ENCODE results near the gene BRPF1.

DNA sequence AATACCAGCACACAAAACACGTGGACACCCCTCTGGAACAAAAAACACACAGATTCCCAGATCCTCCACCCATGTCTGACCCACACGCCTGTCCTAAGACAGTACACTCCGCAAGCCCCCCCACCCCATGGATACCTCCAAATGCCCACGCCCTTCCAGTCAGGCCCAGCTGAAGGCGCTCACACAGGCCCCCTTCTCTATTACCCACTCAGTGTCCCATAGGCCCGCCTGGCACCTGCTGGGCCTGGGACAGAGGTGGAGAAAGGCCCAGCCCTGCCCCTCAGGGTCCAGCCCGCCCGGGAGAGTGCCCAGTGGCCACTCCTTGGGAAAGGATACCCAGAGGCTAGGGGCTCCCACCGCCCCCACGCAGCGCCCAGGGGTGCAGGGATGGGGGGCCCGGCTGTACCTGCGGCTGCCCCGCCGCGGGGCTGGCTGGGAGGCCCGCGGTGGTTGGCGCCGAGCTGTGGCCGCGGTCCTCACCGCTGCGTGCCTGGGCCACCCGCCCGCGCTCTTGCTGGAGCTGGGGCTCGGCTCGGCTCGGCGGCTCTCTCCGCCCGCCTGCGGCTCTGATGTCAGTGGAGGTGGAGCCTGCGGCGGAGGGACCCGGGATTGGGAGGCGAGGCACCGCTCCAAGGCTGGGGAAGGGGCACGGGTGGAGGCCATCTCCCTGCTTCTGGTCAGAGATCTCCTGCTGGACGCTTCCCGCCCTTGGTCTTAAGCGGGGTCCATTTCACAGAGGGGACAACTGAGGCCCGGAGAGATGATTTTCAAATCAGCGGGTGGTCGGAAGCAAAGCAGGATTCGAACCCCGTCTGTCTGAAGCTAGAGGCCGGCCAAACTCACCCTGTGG is 38.1 kb downstream of the BRPF1 start, which contains the start of gene CAMK1:
- TF ChIP-seq, protein P1, sequence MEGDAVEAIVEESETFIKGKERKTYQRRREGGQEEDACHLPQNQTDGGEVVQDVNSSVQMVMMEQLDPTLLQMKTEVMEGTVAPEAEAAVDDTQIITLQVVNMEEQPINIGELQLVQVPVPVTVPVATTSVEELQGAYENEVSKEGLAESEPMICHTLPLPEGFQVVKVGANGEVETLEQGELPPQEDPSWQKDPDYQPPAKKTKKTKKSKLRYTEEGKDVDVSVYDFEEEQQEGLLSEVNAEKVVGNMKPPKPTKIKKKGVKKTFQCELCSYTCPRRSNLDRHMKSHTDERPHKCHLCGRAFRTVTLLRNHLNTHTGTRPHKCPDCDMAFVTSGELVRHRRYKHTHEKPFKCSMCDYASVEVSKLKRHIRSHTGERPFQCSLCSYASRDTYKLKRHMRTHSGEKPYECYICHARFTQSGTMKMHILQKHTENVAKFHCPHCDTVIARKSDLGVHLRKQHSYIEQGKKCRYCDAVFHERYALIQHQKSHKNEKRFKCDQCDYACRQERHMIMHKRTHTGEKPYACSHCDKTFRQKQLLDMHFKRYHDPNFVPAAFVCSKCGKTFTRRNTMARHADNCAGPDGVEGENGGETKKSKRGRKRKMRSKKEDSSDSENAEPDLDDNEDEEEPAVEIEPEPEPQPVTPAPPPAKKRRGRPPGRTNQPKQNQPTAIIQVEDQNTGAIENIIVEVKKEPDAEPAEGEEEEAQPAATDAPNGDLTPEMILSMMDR (IDR thresholded peaks at IDR 0.05), result no peak
- TF ChIP-seq POLR2A (IDR thresholded peaks at IDR 0.05), result no peak
